T-helper 1 cell treated with Interleukin-12 subunit alpha and Interleukin-12 subunit beta and Interleukin-4 antibody, amounts not matched to agents 30 ng/mL and 1 ng/mL, for 36 hours (primary cell): ENCODE data around the gene CLDN6. TPM values are rescaled to one million over a fixed set of nuclear protein-coding genes. Genes with fewer than 3 reads are reported as not detected.

Experiments used
- intact Hi-C: fragments of 100-400 bp; cut with micrococcal nuclease; formaldehyde crosslinking; loops from one replicate; pipeline ENCODE4 v1.15.1; 2024
- total RNA-seq: library from RNA; stranded (reverse); gene quantifications from 2 replicates; pipeline ENCODE4 v1.2.3, GENCODE V29; 2022

Gene CLDN6, protein sequence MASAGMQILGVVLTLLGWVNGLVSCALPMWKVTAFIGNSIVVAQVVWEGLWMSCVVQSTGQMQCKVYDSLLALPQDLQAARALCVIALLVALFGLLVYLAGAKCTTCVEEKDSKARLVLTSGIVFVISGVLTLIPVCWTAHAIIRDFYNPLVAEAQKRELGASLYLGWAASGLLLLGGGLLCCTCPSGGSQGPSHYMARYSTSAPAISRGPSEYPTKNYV
- total RNA-seq = not detected in 2 replicates

- intact Hi-C loops = no loop called here
Measured at GRCh38 chr16:3017794-3018506, at the start of gene CLDN6. CLDN6 (minus strand) TSS chr16:3018183; CDS start chr16:3016021, 2,162 bp downstream.

- intact Hi-C loops = no loop called here
Measured at GRCh38 chr16:3066440-3066748, 48.4 kb upstream of the CLDN6 start.

GRCh38 chr16:3065742-3066439 is 47.9 kb upstream of the CLDN6 start:
- intact Hi-C loops = loop anchor here (1.0 kb wide), 2 partner anchors 9 to 58 kb away; no protein-coding TSS in a partner anchor

DNA sequence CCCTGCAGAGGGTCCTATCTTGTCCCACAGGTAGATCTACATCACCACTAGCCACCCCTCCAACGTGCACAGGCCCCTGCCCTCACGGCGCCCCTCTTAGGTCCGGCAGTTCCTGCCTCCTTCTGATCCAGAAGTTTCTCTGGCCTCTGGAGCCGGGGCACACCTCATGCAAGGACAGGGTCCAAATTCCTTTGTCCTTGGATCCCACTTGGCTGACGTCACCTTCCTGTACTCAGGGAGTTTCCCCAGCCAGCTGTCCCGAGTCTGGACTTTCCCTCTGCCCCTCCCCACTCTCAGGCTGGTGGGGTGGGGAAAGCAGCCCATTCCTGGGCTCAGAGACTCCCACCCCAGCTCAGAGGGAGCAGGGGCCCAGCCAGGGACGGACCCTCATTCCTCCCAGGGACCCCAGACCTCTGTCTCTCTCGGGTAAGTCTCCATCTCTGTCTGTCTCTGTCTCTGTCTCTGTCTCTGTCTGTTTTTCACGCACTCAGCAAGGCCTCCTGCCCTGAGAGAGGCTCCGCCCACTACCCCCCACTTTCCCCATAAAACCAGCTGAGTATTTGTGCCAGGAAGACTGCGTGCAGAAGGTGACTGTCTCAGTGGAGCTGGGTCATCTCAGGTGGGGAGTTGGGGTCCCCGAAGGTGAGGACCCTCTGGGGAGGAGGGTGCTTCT is 47.2 kb upstream of the CLDN6 start, which contains the start of gene IL32:
TSS of gene IL32 (plus strand) at position 572 of the 673 bp plus-strand sequence. CDS start 172 bp downstream, outside the sequence.
- intact Hi-C loops = loop anchor here (1.0 kb wide), 2 partner anchors 10 to 59 kb away; no protein-coding TSS in a partner anchor

GRCh38 chr16:3063625-3064386 is 45.8 kb upstream of the CLDN6 start:
- intact Hi-C loops = no loop called here

DNA sequence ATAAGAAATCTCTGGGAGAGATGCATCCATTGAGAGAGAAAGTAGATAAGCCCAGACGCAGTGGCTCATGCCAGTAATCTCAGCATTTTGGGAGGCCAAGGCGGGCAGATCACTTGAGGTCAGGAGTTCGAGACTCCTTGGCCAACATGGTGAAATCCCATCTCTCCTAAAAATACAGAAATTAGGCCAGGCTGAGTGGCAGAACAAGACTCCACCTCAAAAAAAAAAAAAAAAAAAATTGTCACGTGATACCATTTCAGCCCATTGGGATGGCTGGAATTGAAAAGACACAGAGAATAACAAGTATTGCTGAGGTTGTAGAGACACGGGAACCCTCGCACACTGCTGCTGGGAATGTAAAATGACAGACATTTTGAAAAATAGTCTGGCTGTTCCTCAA is 44.6 kb upstream of the CLDN6 start:
- intact Hi-C loops = no loop called here

GRCh38 chr16:3060339-3061127 is 42.5 kb upstream of the CLDN6 start:
- intact Hi-C loops = no loop called here

GRCh38 chr16:3059723-3060242 is 41.8 kb upstream of the CLDN6 start:
- intact Hi-C loops = loop anchor here (1.0 to 10.0 kb wide), 9 partner anchors 15 to 1248 kb away; partner anchors contain the start of genes HCFC1R1, THOC6 and TNFRSF12A

DNA sequence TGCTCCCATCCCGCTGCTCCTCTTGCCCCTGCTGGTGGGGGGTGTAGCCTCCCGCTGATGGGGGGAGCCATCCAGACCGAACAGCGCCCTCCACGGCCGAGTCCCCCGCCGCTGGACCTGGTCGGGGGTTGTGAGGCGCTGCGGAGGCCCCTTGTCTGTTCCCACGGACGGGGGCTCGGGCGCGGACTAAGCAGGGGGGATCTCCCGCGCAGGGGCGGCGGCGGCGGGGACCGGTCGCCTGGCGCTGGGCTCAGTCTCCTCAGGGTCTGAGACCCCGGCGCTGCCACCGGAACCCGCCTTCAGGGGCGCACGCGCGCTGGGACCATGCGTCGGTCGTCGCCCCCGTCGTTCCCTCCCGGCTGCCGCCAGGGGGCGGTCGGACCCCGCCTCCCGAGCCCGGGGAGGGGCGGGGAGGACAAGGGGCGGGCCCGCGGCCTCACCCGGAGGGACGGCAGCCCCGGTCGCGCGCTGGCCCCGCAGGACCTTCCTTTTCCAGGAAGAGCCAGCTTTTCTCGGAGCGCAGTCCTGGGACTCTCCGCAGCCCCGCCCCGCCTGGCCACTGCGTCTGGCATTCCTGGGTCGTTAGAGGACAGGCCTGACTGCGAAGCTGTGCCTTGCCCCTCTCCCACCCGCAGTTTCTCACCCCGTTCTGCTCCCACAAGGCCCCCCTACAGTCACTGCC is 41.2 kb upstream of the CLDN6 start:
- intact Hi-C loops = loop anchor here (1.0 to 10.0 kb wide), 9 partner anchors 16 to 1248 kb away; partner anchors contain the start of genes HCFC1R1, THOC6 and TNFRSF12A

GRCh38 chr16:3058139-3059030 is 40.4 kb upstream of the CLDN6 start:
- intact Hi-C loops = loop anchor here (1.0 to 10.0 kb wide), 9 partner anchors 16 to 1249 kb away; partner anchors contain the start of genes HCFC1R1, THOC6 and TNFRSF12A

DNA sequence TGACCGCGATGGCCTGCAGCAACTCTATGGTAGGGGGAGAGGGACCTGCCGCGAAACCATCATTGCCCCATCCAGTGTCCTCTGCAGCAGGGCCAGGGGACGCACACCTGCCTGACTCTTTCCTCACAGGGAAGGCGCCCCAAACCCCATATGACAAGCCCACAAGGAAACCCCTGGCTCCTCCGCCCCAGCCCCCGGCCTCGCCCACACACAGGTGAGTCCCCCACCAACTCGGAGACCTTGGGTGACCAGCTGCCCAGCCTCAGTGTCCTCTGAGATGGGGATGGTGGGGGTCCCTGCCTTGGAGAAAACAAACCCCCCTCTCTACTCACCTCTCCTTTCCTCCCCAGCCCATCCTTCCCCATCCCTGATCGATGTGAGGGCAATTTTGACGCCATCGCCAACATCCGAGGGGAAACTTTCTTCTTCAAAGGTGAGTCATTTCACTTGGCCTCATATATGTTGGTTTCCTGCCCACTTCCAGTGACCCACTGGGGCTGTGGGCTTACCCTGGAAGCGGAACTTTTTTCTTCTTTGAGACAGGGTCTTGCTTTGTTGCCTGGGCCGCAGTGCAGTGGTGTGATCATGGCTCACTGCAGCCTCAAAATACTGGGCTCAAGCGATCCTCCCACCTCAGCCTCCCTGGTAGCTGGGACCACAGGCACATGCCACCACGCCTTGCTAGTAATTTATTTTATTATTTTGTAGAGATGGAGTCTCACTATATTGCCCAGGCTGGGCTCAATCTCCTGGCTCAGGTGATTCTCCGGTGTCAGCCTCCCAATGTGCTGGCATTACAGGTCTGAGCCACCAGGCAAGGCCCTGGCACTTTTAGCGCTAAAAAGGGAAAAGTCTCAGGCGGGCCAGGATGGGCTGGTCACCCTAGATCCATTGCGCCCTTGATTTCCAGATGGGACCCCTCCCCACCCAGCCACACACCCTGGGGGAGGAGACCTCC is 39.5 kb upstream of the CLDN6 start:
- intact Hi-C loops = loop anchor here (2.0 to 10.0 kb wide), 5 partner anchors 17 to 1250 kb away; partner anchors contain the start of genes HCFC1R1, THOC6 and TNFRSF12A

- intact Hi-C loops = loop anchor here (5.0 to 10.0 kb wide), 3 partner anchors 34 to 1251 kb away; partner anchors contain the start of genes HCFC1R1, THOC6 and TNFRSF12A
Measured at GRCh38 chr16:3056336-3057180, 38.6 kb upstream of the CLDN6 start.

- intact Hi-C loops = loop anchor here (1.0 to 10.0 kb wide), 4 partner anchors 9 to 1252 kb away; partner anchors contain the start of genes HCFC1R1, MMP25, THOC6 and TNFRSF12A
Measured at GRCh38 chr16:3055734-3056115, 37.7 kb upstream of the CLDN6 start.

DNA sequence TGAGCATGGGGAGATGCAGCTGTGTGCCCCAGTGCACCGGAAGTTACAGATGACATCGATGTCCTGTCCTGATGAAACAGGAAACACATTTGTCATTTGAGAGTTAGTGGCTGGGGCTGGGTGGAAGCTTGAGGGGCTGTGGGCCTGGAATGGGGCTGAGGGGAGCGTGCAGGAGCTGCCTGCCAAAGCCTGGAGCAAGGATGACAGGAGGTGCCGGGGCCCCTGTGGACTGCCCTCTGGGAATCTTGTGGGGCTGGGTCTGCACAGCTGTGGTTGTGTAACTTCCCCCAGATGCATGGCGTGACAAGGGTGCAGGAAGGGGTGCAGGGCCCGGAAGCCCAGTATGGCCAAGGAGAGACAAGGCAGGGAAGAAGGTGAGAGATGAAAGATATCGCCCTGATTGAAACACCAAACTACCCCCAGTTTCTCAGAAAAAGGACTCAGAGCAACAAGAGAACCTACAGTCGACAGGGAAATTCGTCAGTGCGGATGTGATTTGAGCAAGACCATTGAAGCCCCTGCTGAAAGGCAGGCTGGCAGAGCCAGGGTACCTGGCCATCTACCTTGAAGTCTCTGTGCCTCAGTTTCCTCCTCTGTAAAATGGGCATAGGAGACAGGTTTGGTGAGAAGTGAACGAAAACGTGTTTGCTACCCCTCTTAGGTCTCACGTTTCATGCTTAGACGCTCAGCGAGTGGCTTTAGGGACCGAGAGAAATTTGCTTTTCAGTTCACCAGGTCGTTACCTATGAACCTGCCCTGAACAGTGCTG is 37.2 kb upstream of the CLDN6 start:
- intact Hi-C loops = loop anchor here (1.0 to 10.0 kb wide), 4 partner anchors 9 to 1252 kb away; partner anchors contain the start of genes HCFC1R1, MMP25, THOC6 and TNFRSF12A
